Upper lobe of right lung (tissue), 1 donor: ENCODE measurements around the gene CELF4. TPM values are rescaled to one million over a fixed set of nuclear protein-coding genes. Genes with fewer than 3 reads are reported as not detected.

ENCODE experiments used
- ATAC-seq: fragments of 200-7000 bp; cut with Tn5 transposase; one replicate; pipeline ENCODE4 v1.9.1; 2020; ENCODE audit warnings: mild to moderate bottlenecking, moderate library complexity
- DNase-seq: peaks from one replicate; pipeline ENCODE4 v3.0.0-alpha.2; 2020
- H3K27ac ChIP-seq: fragments of 200-600 bp; one replicate; pipeline ENCODE4 v1.8.0; 2022
- H3K27me3 ChIP-seq: fragments of 200-600 bp; one replicate; pipeline ENCODE4 v1.8.0; 2022; ENCODE audit warnings: mild to moderate bottlenecking
- H3K36me3 ChIP-seq: fragments of 200-600 bp; one replicate; pipeline ENCODE4 v1.8.0; 2022
- H3K4me1 ChIP-seq: fragments of 200-600 bp; one replicate; pipeline ENCODE4 v1.8.0; 2022
- H3K4me3 ChIP-seq: fragments of 200-600 bp; one replicate; pipeline ENCODE4 v1.8.0; 2022; ENCODE audit warnings: mild to moderate bottlenecking
- H3K9me3 ChIP-seq: fragments of 200-600 bp; one replicate; pipeline ENCODE4 v1.8.0; 2022
- CTCF ChIP-seq: fragments of 200-600 bp; IDR thresholded peaks from one replicate; pipeline ENCODE4 v1.8.0; 2022; ENCODE audit warnings: antibody characterized with exemption
- intact Hi-C: fragments of 100-400 bp; cut with DNase I; formaldehyde crosslinking; loops from one replicate; pipeline ENCODE4 v1.11.0; 2022
- total RNA-seq: library from RNA; stranded (reverse); fragmentation: NEBNext Ultra II Directional; extraction: Animal tissue kit (Norgen Biotek cat#: 25700); gene quantifications from one replicate; pipeline ENCODE4 v1.2.1, GENCODE V29; 2021
- donor health status: DM: no; HTN: yes; CAD: no; lungs with severe emphysema.

CELF4 gene
- total RNA-seq, 1 donor from 2014 or later, result 1.2 TPM

- DNase-seq, result no peak
- Histone ChIP-seq H3K36me3 (no peaks in the 10 kb centered on the region), H3K9me3 (no peaks in the 10 kb centered on the region), H3K4me1 (no peaks in the 10 kb centered on the region), H3K27me3 (no peaks in the 10 kb centered on the region), H3K27ac (no peak overlapping the region), H3K4me3 (no peak overlapping the region)
- intact Hi-C loops, result no loop called here
- ATAC-seq, result no peak
- TF ChIP-seq CTCF, result no peak
These were observed 123.8 kb downstream of the CELF4 start for GRCh38 chr18:37441821-37442220.

- TF ChIP-seq CTCF, result no peak
- Histone ChIP-seq H3K4me1 (no peaks in the 10 kb centered on the region), H3K27ac (no peak overlapping the region), H3K9me3 (no peaks in the 10 kb centered on the region), H3K4me3 (no peak overlapping the region), H3K36me3 (no peaks in the 10 kb centered on the region), H3K27me3 (no peaks in the 10 kb centered on the region)
- intact Hi-C loops, result no loop called here
- ATAC-seq, result no peak
- DNase-seq, result no peak
These were observed 125.4 kb downstream of the CELF4 start for GRCh38 chr18:37440206-37440605.

GRCh38 chr18:37438417-37439180, 127.0 kb downstream of the CELF4 start:
- Histone ChIP-seq H3K9me3 (no peaks in the 10 kb centered on the region), H3K4me3 (no peak overlapping the region), H3K27ac (no peak overlapping the region), H3K36me3 (no peaks in the 10 kb centered on the region), H3K27me3 (no peaks in the 10 kb centered on the region), H3K4me1 (no peaks in the 10 kb centered on the region)
- no peak for DNase-seq
- intact Hi-C loops, result no loop called here
- no peak for ATAC-seq
- no peak for TF ChIP-seq CTCF

GRCh38 chr18:37435996-37436395, 129.6 kb downstream of the CELF4 start:
- no peak overlapping the region for H3K4me3 ChIP-seq
- no peaks in the 10 kb centered on the region for H3K27me3 ChIP-seq
- ATAC-seq (no peak), DNase-seq (no peak)
- H3K27ac ChIP-seq, result no peak overlapping the region
- no peaks in the 10 kb centered on the region for H3K9me3 ChIP-seq
- intact Hi-C loops, result no loop called here
- no peak for TF ChIP-seq CTCF
- no peaks in the 10 kb centered on the region for H3K36me3 ChIP-seq
- H3K4me1 ChIP-seq, result no peaks in the 10 kb centered on the region

- DNase-seq, result no peak
- H3K9me3 ChIP-seq, result no peaks in the 10 kb centered on the region
- no peak overlapping the region for H3K27ac ChIP-seq
- ATAC-seq, result no peak
- intact Hi-C loops, result no loop called here
- H3K4me3 ChIP-seq, result no peak overlapping the region
- no peaks in the 10 kb centered on the region for H3K36me3 ChIP-seq
- no peak for TF ChIP-seq CTCF
- H3K4me1 ChIP-seq, result no peaks in the 10 kb centered on the region
- H3K27me3 ChIP-seq, result no peaks in the 10 kb centered on the region
These were observed 130.3 kb downstream of the CELF4 start for GRCh38 chr18:37435150-37435867.
